Naive B cell (primary cell): Measurements from ENCODE around the gene SUOX. TPM values are rescaled to one million over a fixed set of nuclear protein-coding genes. Genes with fewer than 3 reads are reported as not detected.
"Not testable (repeated sequence)": the region's sequence is repeated elsewhere in the genome, so short reads cannot be mapped to it uniquely, and the experiment has no call there.

Experiments
- ATAC-seq, 2 donors: fragments of 150-1000 bp; cut with Tn5 transposase; 2 replicates each; pipeline ENCODE4 v1.10.0; 2021; ENCODE audit warnings: low read depth in 2 of 2, mild to moderate bottlenecking in 2 of 2, moderate library complexity in 2 of 2
- DNase-seq: peaks from one replicate; pipeline ENCODE4 v3.0.0; 2022
- H3K27ac Mint-ChIP-seq, 6 donors: one replicate each; pipeline ENCODE4 v1.8.0; 2020 to 2022; ENCODE audit warnings: mild to moderate bottlenecking in 6 of 6, mixed read lengths in 6 of 6, moderate library complexity in 5 of 6, inconsistent platforms in 2 of 6
- H3K27me3 Mint-ChIP-seq, 3 donors: one replicate each; pipeline ENCODE4 v1.8.0; 2021 to 2022; ENCODE audit warnings: mixed read lengths in 3 of 3, mild to moderate bottlenecking in 1 of 3
- H3K36me3 Mint-ChIP-seq, 2 donors: one replicate each; pipeline ENCODE4 v1.8.0; 2020 to 2022; ENCODE audit warnings: mixed read lengths in 2 of 2, inconsistent platforms in 1 of 2, mild to moderate bottlenecking in 1 of 2
- H3K4me1 Mint-ChIP-seq, 3 donors: one replicate each; pipeline ENCODE4 v1.8.0; 2020 to 2022; ENCODE audit warnings: mixed read lengths in 3 of 3, inconsistent platforms in 1 of 3, mild to moderate bottlenecking in 1 of 3, moderate library complexity in 1 of 3
- H3K4me3 Mint-ChIP-seq, 8 donors: one replicate each; pipeline ENCODE4 v1.8.0; 2020 to 2022; ENCODE audit warnings: mild to moderate bottlenecking in 8 of 8, mixed read lengths in 8 of 8, moderate library complexity in 8 of 8, inconsistent platforms in 2 of 8
- H3K9me3 Mint-ChIP-seq, 7 donors: one replicate each; pipeline ENCODE4 v1.8.0; 2020 to 2022; ENCODE audit warnings: mixed read lengths in 7 of 7, mild to moderate bottlenecking in 5 of 7, inconsistent platforms in 2 of 7, moderate library complexity in 1 of 7
- polyA plus RNA-seq, 6 donors: library from polyadenylated mRNA; unstranded; fragments of 300-500 nt; fragmentation: Illumina TruSeq; gene quantifications; one replicate each; pipeline ENCODE4 v1.2.3, GENCODE V29; 2021; ENCODE audit warnings: low read depth in 6 of 6

SUOX gene
- polyA plus RNA-seq, 6 donors from 2014 or later: 0.18 to 0.58 (median 0.31) TPM; not detected in 2

- ATAC-seq (no peak), DNase-seq (no peak)
- H3K4me1 Mint-ChIP-seq: peaks cover 13 to 18% (median 17%) of the 10 kb centered on the region in 3 donors
- no peaks in the 10 kb centered on the region for H3K27me3 Mint-ChIP-seq
- H3K36me3 Mint-ChIP-seq: no peaks in the 10 kb centered on the region
- no peaks in the 10 kb centered on the region for H3K9me3 Mint-ChIP-seq
- no peak overlapping the region for H3K27ac Mint-ChIP-seq
- H3K4me3 Mint-ChIP-seq: no peak overlapping the region
Measured at GRCh38 chr12:55972911-55973598, 24.0 kb upstream of the SUOX start.

- no peaks in the 10 kb centered on the region for H3K36me3 Mint-ChIP-seq
- DNase-seq (peak; percentile 97), ATAC-seq (peak; percentile 86 to 90)
- peaks cover 14 to 21% (median 17%) of the 10 kb centered on the region in 3 donors for H3K4me1 Mint-ChIP-seq
- H3K27ac Mint-ChIP-seq: no peak within 1 kb of the TSS
- no peaks in the 10 kb centered on the region for H3K9me3 Mint-ChIP-seq
- H3K4me3 Mint-ChIP-seq: no peak within 1 kb of the TSS
- no peaks in the 10 kb centered on the region for H3K27me3 Mint-ChIP-seq
Measured at GRCh38 chr12:55973599-55974307, 23.3 kb upstream of the SUOX start, which contains the start of gene RAB5B. Gene RAB5B (plus strand): TSS chr12:55974078. CDS start chr12:55986961, 12,883 bp downstream.

GRCh38 chr12:55974308-55974730 lies 22.8 kb upstream of the SUOX start:
- peak; percentile 3 to 6 for ATAC-seq
- Mint-ChIP-seq H3K36me3 (peaks cover 0 to 4% of the 10 kb centered on the region in 2 donors), H3K4me1 (peaks cover 20 to 26% (median 21%) of the 10 kb centered on the region in 3 donors)

GRCh38 chr12:55978393-55978792 lies 18.7 kb upstream of the SUOX start:
- Mint-ChIP-seq H3K4me1 (peaks cover 30 to 53% (median 46%) of the 10 kb centered on the region in 3 donors), H3K27me3 (no peaks in the 10 kb centered on the region), H3K36me3 (peaks cover 0 to 4% of the 10 kb centered on the region in 2 donors), H3K27ac (no peak overlapping the region), H3K9me3 (no peaks in the 10 kb centered on the region), H3K4me3 (peak overlapping the region in 1 of 8 donors; percentile 56)
- no peak for ATAC-seq
- DNase-seq: no peak

More at GRCh38 chr12:55974308-55974730, 22.8 kb upstream of the SUOX start:
- Mint-ChIP-seq H3K27ac (no peak overlapping the region), H3K4me3 (no peak overlapping the region), H3K9me3 (no peaks in the 10 kb centered on the region), H3K27me3 (no peaks in the 10 kb centered on the region)
- no peak for DNase-seq

- H3K36me3 Mint-ChIP-seq: peaks cover 0 to 4% of the 10 kb centered on the region in 2 donors
- no peak for ATAC-seq
- no peaks in the 10 kb centered on the region for H3K9me3 Mint-ChIP-seq
- peak overlapping the region in 1 of 6 donors; percentile 5 for H3K27ac Mint-ChIP-seq
- DNase-seq: no peak
- peaks cover 36 to 59% (median 52%) of the 10 kb centered on the region in 3 donors for H3K4me1 Mint-ChIP-seq
- H3K4me3 Mint-ChIP-seq: no peak overlapping the region
- no peaks in the 10 kb centered on the region for H3K27me3 Mint-ChIP-seq
Measured at GRCh38 chr12:55979069-55979468, 18.0 kb upstream of the SUOX start.

- H3K4me3 Mint-ChIP-seq, H3K27me3 Mint-ChIP-seq, DNase-seq, ATAC-seq, H3K36me3 Mint-ChIP-seq, H3K9me3 Mint-ChIP-seq: not testable (repeated sequence)
- H3K4me1 Mint-ChIP-seq: peaks cover 28 to 52% (median 50%) of the 10 kb centered on the region in 3 donors
- H3K27ac Mint-ChIP-seq: peak overlapping the region in 3 of 6 donors; percentile 28 to 87 (median 36)
Measured at GRCh38 chr12:55981882-55982281, 15.2 kb upstream of the SUOX start.

- DNase-seq: no peak
- Mint-ChIP-seq H3K27ac (peak overlapping the region in 2 of 6 donors; percentile 69 to 87), H3K27me3 (no peaks in the 10 kb centered on the region), H3K9me3 (no peaks in the 10 kb centered on the region), H3K4me3 (peak overlapping the region in 6 of 8 donors; percentile 13 to 68 (median 42)), H3K4me1 (peaks cover 28 to 48% (median 46%) of the 10 kb centered on the region in 3 donors), H3K36me3 (peaks cover 0 to 4% of the 10 kb centered on the region in 2 donors)
- ATAC-seq: peak; percentile 81 to 82
Measured at GRCh38 chr12:55982319-55982936, 14.6 kb upstream of the SUOX start.

- Mint-ChIP-seq H3K4me3 (peak overlapping the region; percentile 26 to 87 (median 41)), H3K27ac (peak overlapping the region; percentile 11 to 96 (median 75)), H3K4me1 (peaks cover 23 to 45% (median 41%) of the 10 kb centered on the region in 3 donors), H3K27me3 (no peaks in the 10 kb centered on the region), H3K36me3 (peaks cover 0 to 4% of the 10 kb centered on the region in 2 donors), H3K9me3 (no peaks in the 10 kb centered on the region)
- ATAC-seq (peak; percentile 71 to 75), DNase-seq (no peak)
Measured at GRCh38 chr12:55983232-55983842, 13.7 kb upstream of the SUOX start.

GRCh38 chr12:55984861-55985260 lies 12.2 kb upstream of the SUOX start:
- Mint-ChIP-seq H3K27ac (no peak overlapping the region), H3K9me3 (no peaks in the 10 kb centered on the region), H3K36me3 (no peaks in the 10 kb centered on the region), H3K4me1 (peaks cover 12 to 40% (median 31%) of the 10 kb centered on the region in 3 donors), H3K27me3 (no peaks in the 10 kb centered on the region), H3K4me3 (no peak overlapping the region)
- DNase-seq: no peak
- no peak for ATAC-seq

- ATAC-seq (no peak), DNase-seq (no peak)
- Mint-ChIP-seq H3K4me3 (no peak overlapping the region), H3K36me3 (no peaks in the 10 kb centered on the region), H3K27me3 (no peaks in the 10 kb centered on the region), H3K4me1 (peaks cover 12 to 37% (median 26%) of the 10 kb centered on the region in 3 donors), H3K27ac (peak overlapping the region in 1 of 6 donors; percentile 34), H3K9me3 (no peaks in the 10 kb centered on the region)
Measured at GRCh38 chr12:55985341-55985740, 11.7 kb upstream of the SUOX start.

GRCh38 chr12:55985976-55986375 lies 11.1 kb upstream of the SUOX start:
- peak overlapping the region in 1 of 8 donors; percentile 5 for H3K4me3 Mint-ChIP-seq
- H3K36me3 Mint-ChIP-seq, H3K27ac Mint-ChIP-seq, DNase-seq, H3K9me3 Mint-ChIP-seq, H3K27me3 Mint-ChIP-seq, ATAC-seq: not testable (repeated sequence)
- peaks cover 12 to 33% (median 25%) of the 10 kb centered on the region in 3 donors for H3K4me1 Mint-ChIP-seq

GRCh38 chr12:55991110-55991509 lies 6.0 kb upstream of the SUOX start:
- Mint-ChIP-seq H3K27ac (no peak overlapping the region), H3K27me3 (no peaks in the 10 kb centered on the region), H3K4me1 (peaks cover 2 to 8% (median 3%) of the 10 kb centered on the region in 3 donors), H3K9me3 (no peaks in the 10 kb centered on the region), H3K36me3 (peaks cover 6 to 13% of the 10 kb centered on the region in 2 donors), H3K4me3 (no peak overlapping the region)
- ATAC-seq: no peak
- no peak for DNase-seq
